K562 (cell line): Measurements from ENCODE around the gene ITPK1. TPM values are rescaled to one million over a fixed set of nuclear protein-coding genes. Genes with fewer than 3 reads are reported as not detected.

ENCODE experiments used
- ATAC-seq: fragments of 200-7000 bp; cut with Tn5 transposase; 3 replicates; pipeline ENCODE4 v1.9.1; 2020; ENCODE audit warnings: moderate library complexity
- BruUV-seq: library from RNA; stranded (reverse); fragments of 400-500 nt; replicated peaks from 2 replicates; lab custom pipeline; 2021; lab: Mats Ljungman, UMichigan
- CTCF ChIA-PET: fragments of 300-600 bp; formaldehyde crosslinking; extraction: SDS; loops from one replicate; lab custom pipeline; 2021; ENCODE audit warnings: low intra/inter-chr PET ratio; lab: Yijun Ruan, JAX
- POLR2A ChIA-PET: fragments of 300-600, 350-650 bp; sonication (Branson Sonifier 250); formaldehyde crosslinking; extraction: SDS; loops from one replicate; lab custom pipeline; 2021; ENCODE audit warnings: antibody characterized with exemption, inconsistent platforms; lab: Yijun Ruan, JAX
- DNase-seq, 4 experiments: peaks; one replicate each; pipeline versions ENCODE4 v3.0.0 to v3.0.0-alpha.2; 2011 to 2018; ENCODE audit warnings: low spot score in 3 of 4, mixed read lengths in 3 of 4; ENCODE audit errors: extremely low read depth in 1 of 4
- FAIRE-seq: peaks from 2 replicates; lab custom pipeline; 2011; peaks lifted over from hg19 to GRCh38; lab: Jason Lieb, UNC
- H2AFZ ChIP-seq: 2 replicates; pipeline ENCODE4 v1.6.0; 2011; ENCODE audit warnings: low read depth, low read length, control low read depth, inconsistent platforms
- H3K27ac ChIP-seq: fragments of 200-600 bp; 3 replicates; pipeline ENCODE4 v1.8.0; 2011; ENCODE audit warnings: low read depth, mild to moderate bottlenecking, control low read depth, inconsistent platforms, low read length, moderate library complexity, mixed read lengths; ENCODE audit errors: extremely low read depth
- H3K27me3 ChIP-seq, 2 experiments: fragments of 300-600 bp in 1 of 2; 2 replicates in 1 of 2; 3 replicates in 1 of 2; pipeline versions ENCODE4 v1.6.0 to v1.8.0; 2011; ENCODE audit warnings: inconsistent platforms in 2 of 2, low read length in 2 of 2, mild to moderate bottlenecking in 1 of 2, mixed read lengths in 1 of 2, moderate library complexity in 1 of 2; ENCODE audit not compliant: control insufficient read depth in 2 of 2, insufficient read depth in 2 of 2
- H3K36me3 ChIP-seq: fragments of 300-600 bp; 3 replicates; pipeline ENCODE4 v1.8.0; 2011; ENCODE audit warnings: mild to moderate bottlenecking, low read length, inconsistent platforms; ENCODE audit not compliant: control insufficient read depth, insufficient read depth
- H3K4me1 ChIP-seq, 2 experiments: fragments of 200-600 bp in 1 of 2; replicated peaks in 1 of 2; 2 replicates in 1 of 2; 3 replicates in 1 of 2; pipeline versions ENCODE4 v1.5.1 to v1.8.0; 2011; ENCODE audit warnings: inconsistent platforms in 2 of 2, low read length in 2 of 2, mild to moderate bottlenecking in 1 of 2, mixed read lengths in 1 of 2, moderate library complexity in 1 of 2; ENCODE audit not compliant: control insufficient read depth in 2 of 2, insufficient read depth in 2 of 2
- H3K4me2 ChIP-seq: 2 replicates; pipeline ENCODE4 v1.6.1; 2011; ENCODE audit warnings: low read length, control low read depth, inconsistent platforms, mixed read lengths; ENCODE audit not compliant: insufficient read depth
- H3K4me3 ChIP-seq: fragments of 200-600 bp; sonication (generic), shearing (Covaris generic); 2 replicates; pipeline ENCODE4 v1.5.1; 2016; ENCODE audit warnings: control low read depth, inconsistent platforms
- H3K79me2 ChIP-seq: fragments of 200-600 bp; 3 replicates; pipeline ENCODE4 v1.8.0; 2011; ENCODE audit warnings: low read length, inconsistent platforms; ENCODE audit not compliant: control insufficient read depth, insufficient read depth
- H3K9ac ChIP-seq, 2 experiments: 2 replicates each; pipeline versions ENCODE4 v1.6.0 to v1.6.1; 2011; ENCODE audit warnings: low read depth in 2 of 2, low read length in 2 of 2, control low read depth in 1 of 2, inconsistent platforms in 1 of 2, mild to moderate bottlenecking in 1 of 2, mixed read lengths in 1 of 2; ENCODE audit not compliant: insufficient read depth in 1 of 2
- H3K9me1 ChIP-seq: one replicate; pipeline ENCODE4 v1.6.0; 2011; ENCODE audit warnings: inconsistent platforms, mild to moderate bottlenecking, low read length, moderate library complexity; ENCODE audit not compliant: control insufficient read depth, insufficient read depth
- H3K9me3 ChIP-seq: replicated peaks from 2 replicates; pipeline ENCODE4 v1.5.1; 2011; ENCODE audit warnings: low read depth, low read length, inconsistent platforms; ENCODE audit not compliant: control insufficient read depth, insufficient read depth
- H4K20me1 ChIP-seq: replicated peaks from 2 replicates; pipeline ENCODE4 v1.6.1; 2011; ENCODE audit warnings: low read length, inconsistent platforms, mixed read lengths; ENCODE audit not compliant: control insufficient read depth, insufficient read depth
- BRD9 ChIP-seq: fragments of 450-650 bp; IDR thresholded peaks from 2 replicates; pipeline ENCODE4 v1.6.1; 2018; ENCODE audit warnings: low read depth; ENCODE audit not compliant: partially characterized antibody
- CBX8 ChIP-seq: fragments of 200-600 bp; sonication (generic); IDR thresholded peaks from 2 replicates; pipeline ENCODE4 v1.6.1; 2012; ENCODE audit warnings: borderline replicate concordance, mixed run types, low read depth, mild to moderate bottlenecking, moderate library complexity, mixed read lengths, low read length, control low read depth, inconsistent platforms; ENCODE audit not compliant: poor library complexity, severe bottlenecking; ENCODE audit errors: extremely low read depth
- CCAR2 ChIP-seq: fragments of 200-400 bp; formaldehyde crosslinking; IDR thresholded peaks from 2 replicates; pipeline ENCODE4 v1.6.1; 2017; ENCODE audit warnings: mild to moderate bottlenecking, low read depth, low read length
- CEBPG ChIP-seq, 3 experiments: fragments of 200-800 bp in 1 of 3; sonication (Bioruptor generic) in 1 of 3; sonication (generic) in 1 of 3; formaldehyde crosslinking in 1 of 3; IDR thresholded peaks in 2 of 3; conservative IDR thresholded peaks in 1 of 3; 2 replicates each; pipeline versions ENCODE4 v1.6.1 to v1.8.0; 2016 to 2022; ENCODE audit warnings: missing compliant biosample characterization in 2 of 3, missing genetic modification characterization in 2 of 3, mild to moderate bottlenecking in 1 of 3, missing genetic modification reagents in 1 of 3
- CSDE1 ChIP-seq, 2 experiments: fragments of 450-650 bp; IDR thresholded peaks; 2 replicates each; pipeline ENCODE4 v1.6.1; 2016; ENCODE audit warnings: mild to moderate bottlenecking in 1 of 2
- ELK3 ChIP-seq: fragments of 450-650 bp; formaldehyde crosslinking; IDR thresholded peaks from 2 replicates; pipeline ENCODE4 v1.4.0; 2020; ENCODE audit warnings: mild to moderate bottlenecking
- MXI1 ChIP-seq: IDR thresholded peaks from 2 replicates; pipeline ENCODE4 v1.6.1; 2011; ENCODE audit warnings: low read depth, mild to moderate bottlenecking, improper control_type of control experiment, low read length
- MYC ChIP-seq, 2 experiments: fragments of 250-450 bp in 1 of 2; sonication (Bioruptor Pico) in 1 of 2; IDR thresholded peaks; 2 replicates each; pipeline versions ENCODE4 v1.5.1 to v1.6.1; 2012 to 2021; ENCODE audit warnings: low read depth in 2 of 2, borderline replicate concordance in 1 of 2, improper control_type of control experiment in 1 of 2, low read length in 1 of 2, mild to moderate bottlenecking in 1 of 2, moderate library complexity in 1 of 2
- SUPT5H ChIP-seq: fragments of 450-650 bp; IDR thresholded peaks from 2 replicates; pipeline ENCODE4 v1.6.1; 2016
- THAP12 ChIP-seq: fragments of 250-450 bp; sonication (Bioruptor Pico); IDR thresholded peaks from 2 replicates; pipeline ENCODE4 v1.9.0; 2021; ENCODE audit warnings: mild to moderate bottlenecking, inconsistent platforms
- ZNF197 ChIP-seq: fragments of 200-800 bp; sonication (Bioruptor generic); IDR thresholded peaks from 2 replicates; pipeline ENCODE4 v1.6.1; 2016; ENCODE audit warnings: low read depth, missing genetic modification characterization, missing compliant biosample characterization
- ZNF24 ChIP-seq: fragments of 450-650 bp; IDR thresholded peaks from 2 replicates; pipeline ENCODE4 v1.6.1; 2016
- ZNF347 ChIP-seq: fragments of 450-650 bp; formaldehyde crosslinking; IDR thresholded peaks from 2 replicates; pipeline ENCODE4 v1.4.0; 2020; ENCODE audit warnings: low read depth, mild to moderate bottlenecking, moderate library complexity
- ZNF41 ChIP-seq: fragments of 250-450 bp; sonication (Bioruptor Pico); conservative IDR thresholded peaks from 2 replicates; pipeline ENCODE4 v1.4.0; 2020; ENCODE audit warnings: mild to moderate bottlenecking
- ZNF639 ChIP-seq, 2 experiments: fragments of 200-800 bp in 1 of 2; sonication (Bioruptor generic) in 1 of 2; sonication (generic) in 1 of 2; formaldehyde crosslinking in 1 of 2; IDR thresholded peaks in 1 of 2; conservative IDR thresholded peaks in 1 of 2; 2 replicates each; pipeline versions ENCODE4 v1.5.0 to v1.6.1; 2016 to 2020; ENCODE audit warnings: missing compliant biosample characterization in 1 of 2, missing genetic modification characterization in 1 of 2, missing genetic modification reagents in 1 of 2
- ZNF764 ChIP-seq: fragments of 250-450 bp; sonication (Bioruptor Pico); IDR thresholded peaks from 2 replicates; pipeline ENCODE4 v1.4.0; 2020; ENCODE audit warnings: low read depth, mild to moderate bottlenecking, moderate library complexity
- ZNF778 ChIP-seq: fragments of 450-650 bp; formaldehyde crosslinking; IDR thresholded peaks from 2 replicates; pipeline ENCODE4 v1.4.0; 2020; ENCODE audit warnings: mild to moderate bottlenecking, moderate library complexity
- WGBS: fragments of 100-300 bp; shearing (Covaris generic); methylation state at CpG from one replicate; pipeline ENCODE4 v1.1.6; 2016; ENCODE audit warnings: low coverage, mixed read lengths; ENCODE audit not compliant: insufficient coverage; ENCODE audit errors: missing lambda C conversion rate; 5-methylcytosine and 5-hydroxymethylcytosine counted together
- in situ Hi-C: fragments of 300-500 bp; cut with MboI; formaldehyde crosslinking; loops from 4 replicates; pipeline ENCODE4 v1.15.0; 2018; ENCODE audit warnings: inconsistent platforms, mixed read lengths
- intact Hi-C: fragments of 100-400 bp; cut with micrococcal nuclease; formaldehyde crosslinking; loops from 2 replicates; pipeline ENCODE4 v1.14.2; 2022
- polyA plus RNA-seq, 8 experiments: library from polyadenylated mRNA; depleted of rRNA in 4 of 8; stranded (reverse) in 5 of 8; unstranded in 3 of 8; fragments of >200 nt; fragmentation: Nextera tagmentation in 2 of 8; fragmentation: Illumina TruSeq in 1 of 8; extraction: Ambion mirVana in 2 of 8; extraction: Trizol in 1 of 8; gene quantifications; 2 replicates each; pipeline versions ENCODE4 v1.2.1 to v1.2.3, GENCODE V29; 2011 to 2014; ENCODE audit warnings: inconsistent platforms in 1 of 8, missing spikeins in 1 of 8
- total RNA-seq, 7 experiments: library from RNA; depleted of rRNA in 6 of 7; stranded (reverse); fragments of >200 nt in 6 of 7; fragmentation: Illumina TruSeq in 2 of 7; extraction: Trizol in 2 of 7; gene quantifications; 2 replicates each; pipeline versions ENCODE4 v1.2.1 to v1.2.3, GENCODE V29; 2011 to 2021; ENCODE audit warnings: low replicate concordance in 1 of 7

Gene ITPK1
- total and polyA plus RNA-seq, 9 of the 15 experiments (the other 6 are each of a cell fraction or from before 2014, with no cell fraction given), result 1.2 to 39.2 (median 23.0) TPM

- in situ Hi-C loops, result no loop called here
- ChIA-PET POLR2A (no interaction called here), CTCF (no interaction called here)
- no peaks in the 10 kb centered on the region for H3K9me1 ChIP-seq
- H3K9me3 ChIP-seq, result no peaks in the 10 kb centered on the region
- intact Hi-C loops, result no loop called here
- H3K27ac ChIP-seq, result no peak overlapping the region
- DNase-seq, result no peak
- no peak for FAIRE-seq
- H4K20me1 ChIP-seq, result peaks cover 6% of the 10 kb centered on the region; the same call in 1 of the 2 replicates
- H3K79me2 ChIP-seq, result no peaks in the 10 kb centered on the region
- 0 out of 3 replicates have a peak, but pooled peaks cover 3% of the 10 kb centered on the region for H3K36me3 ChIP-seq
- no peak overlapping the region for H3K9ac ChIP-seq
- no peak for ATAC-seq
- H3K4me1 ChIP-seq, result peaks cover 3 to 29% of the 10 kb centered on the region in 2 experiments; a peak in 4 of 5 replicates
- no peaks in the 10 kb centered on the region for H3K27me3 ChIP-seq
- H3K4me3 ChIP-seq, result no peak overlapping the region
- BruUV-seq, result no TSS peak
- 57% methylated on average over 11 of the region's 11 CpGs for WGBS
- no peak overlapping the region for H2AFZ ChIP-seq
- no peak overlapping the region for H3K4me2 ChIP-seq
- no peak for TF ChIP-seq CBX8
- no peak for TF ChIP-seq MYC (IDR thresholded peaks at IDR 0.05; ENCODE audit: low read depth, low read length)
- no peak for TF ChIP-seq MYC (CRISPR knock-in tag; IDR thresholded peaks at IDR 0.05; ENCODE audit: borderline replicate concordance, low read depth)
- no peak for TF ChIP-seq ELK3
- TF ChIP-seq ZNF778 (CRISPR knock-in tag), result no peak
- TF ChIP-seq ZNF197 (CRISPR knock-in tag), result no peak
- TF ChIP-seq ZNF639 (CRISPR knock-in tag; conservative IDR thresholded peaks at IDR 0.05 in 1 of 2, IDR thresholded peaks at IDR 0.05 in 1 of 2), result no peak
- no peak for TF ChIP-seq MXI1
- TF ChIP-seq CSDE1 (IDR thresholded peaks at IDR 0.05), result no peak
- TF ChIP-seq SUPT5H, result no peak
- TF ChIP-seq CCAR2, result no peak
- no peak for TF ChIP-seq ZNF41 (CRISPR knock-in tag)
- no peak for TF ChIP-seq ZNF764
- TF ChIP-seq BRD9, result no peak
- no peak for TF ChIP-seq THAP12
- no peak for TF ChIP-seq ZNF24
- no peak for TF ChIP-seq CEBPG (CRISPR knock-in tag; IDR thresholded peaks at IDR 0.05)
- TF ChIP-seq CEBPG (tag; conservative IDR thresholded peaks at IDR 0.05 in 1 of 2, IDR thresholded peaks at IDR 0.05 in 1 of 2), result no peak
- TF ChIP-seq ZNF347 (CRISPR knock-in tag), result no peak
Measured at GRCh38 chr14:93010130-93010499, 105.6 kb downstream of the ITPK1 start.
